ENCODE data around the gene NCAPD3.
"Not testable (repeated sequence)": the region's sequence is repeated elsewhere in the genome, so short reads cannot be mapped to it uniquely, and the experiment has no call there.

The NCAPD3 gene

GRCh38 chr11:134216816-134217215 lies 7.0 kb downstream of the NCAPD3 start:
- DNase-seq = no peak

DNA sequence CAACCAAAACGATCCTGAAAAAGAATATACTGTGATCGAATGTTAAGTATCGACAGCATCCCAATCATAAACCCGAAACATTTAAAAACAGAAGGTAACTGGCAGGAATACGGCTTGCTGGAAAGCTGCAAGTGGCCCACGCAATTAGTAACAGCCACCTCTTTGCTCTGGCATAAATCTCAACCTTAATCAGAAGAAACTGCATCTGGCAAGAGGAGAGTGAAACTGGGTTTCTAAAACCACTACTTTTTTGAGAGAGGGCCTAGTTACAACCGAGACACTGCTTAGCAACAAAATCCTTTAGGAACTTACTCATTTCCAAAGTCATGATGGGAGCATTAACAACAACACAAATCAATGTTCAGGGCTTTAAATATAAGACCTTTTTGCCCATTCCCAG lies 7.9 kb downstream of the NCAPD3 start:
- DNase-seq = no peak

DNA sequence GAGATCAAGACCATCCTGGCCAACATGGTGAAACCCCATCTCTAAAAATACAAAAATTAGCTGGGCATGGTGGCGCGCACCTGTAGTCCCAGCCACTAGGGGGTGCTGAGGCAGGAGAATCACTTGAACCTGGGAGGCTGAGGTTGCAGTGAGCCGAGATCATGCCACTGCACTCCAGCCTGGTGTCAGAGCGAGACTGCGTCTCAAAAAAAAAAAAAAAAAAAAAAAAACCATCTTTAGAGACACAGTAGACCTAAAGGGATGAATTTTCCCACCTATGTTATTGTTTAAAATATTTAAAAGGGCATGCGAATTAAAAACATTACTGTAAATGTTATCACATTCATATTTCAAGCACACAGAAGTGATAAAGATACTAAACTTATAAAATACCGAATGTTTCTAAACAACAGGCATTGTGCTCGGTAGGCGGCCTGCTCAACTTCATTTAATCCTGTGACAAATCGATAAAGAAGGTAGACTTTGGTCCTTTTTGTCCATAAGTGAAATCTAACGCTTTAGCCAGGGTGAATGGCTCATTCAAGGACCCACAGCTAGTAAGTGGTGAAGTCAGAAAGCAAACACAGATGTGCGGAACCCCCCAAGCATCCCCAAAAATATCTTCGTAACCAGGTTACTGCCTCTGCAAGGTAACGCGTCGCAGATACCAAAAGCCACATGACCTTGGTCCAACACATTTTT lies 16.1 kb downstream of the NCAPD3 start:
- peak; percentile 48 for DNase-seq

DNA sequence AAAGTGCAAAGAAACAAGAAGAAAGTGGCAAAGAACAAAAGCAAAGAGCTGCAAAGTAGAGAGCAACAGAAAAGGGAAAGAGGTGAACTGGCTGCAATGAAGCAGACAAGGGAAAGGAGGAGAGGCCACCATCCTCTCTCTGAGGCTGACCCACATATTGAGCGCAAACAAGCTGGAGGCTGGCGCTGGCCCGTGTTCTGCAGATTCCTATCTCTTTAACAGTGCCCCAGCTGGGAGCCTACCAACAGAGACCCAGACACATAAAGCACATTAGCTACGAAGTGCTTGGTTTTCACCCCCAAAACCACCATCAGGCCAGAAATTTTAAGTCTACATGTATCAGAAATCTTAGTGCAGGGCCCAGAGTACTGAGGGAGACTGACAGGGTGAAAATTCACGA lies 17.6 kb downstream of the NCAPD3 start:
- no peak for DNase-seq

- no peak for DNase-seq
Observed at GRCh38 chr11:134205729-134206128, 18.0 kb downstream of the NCAPD3 start.

DNA sequence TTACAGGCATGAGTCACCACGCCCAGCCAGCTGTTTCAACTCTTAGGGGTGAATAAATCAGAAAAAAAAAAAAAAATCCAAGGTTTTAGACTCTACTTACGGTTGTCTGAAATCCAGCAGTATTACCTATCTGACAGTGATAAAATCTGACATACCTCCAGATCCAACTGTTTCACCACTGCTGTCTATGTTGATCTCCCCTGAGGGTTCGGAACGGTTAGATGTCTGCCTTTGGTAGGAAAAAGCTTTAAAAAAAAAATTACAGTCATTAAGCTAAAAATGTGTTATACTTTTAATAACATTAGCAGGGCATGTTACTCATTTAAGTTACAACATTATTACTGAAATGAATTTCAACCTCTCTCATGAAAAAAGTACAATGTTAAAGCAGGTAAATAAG lies 21.1 kb downstream of the NCAPD3 start:
- DNase-seq = no peak

DNA sequence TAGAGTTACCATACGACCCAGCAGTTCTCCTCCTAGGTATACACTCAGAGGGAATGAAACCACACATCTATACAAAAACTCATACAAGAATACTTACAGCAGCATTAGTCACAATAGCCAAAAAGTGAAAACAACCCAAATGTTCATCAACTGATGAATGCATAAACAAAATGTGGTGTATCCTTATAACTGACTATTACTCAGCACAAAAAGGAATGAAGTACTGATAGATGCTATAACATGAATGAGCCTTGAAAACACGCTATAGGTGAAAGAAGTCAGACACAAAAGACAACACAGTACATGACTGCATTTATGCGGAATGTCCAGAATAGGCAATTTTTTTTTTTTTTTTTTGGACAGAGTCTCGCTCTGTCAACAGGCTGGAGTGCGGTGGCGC lies 23.1 kb downstream of the NCAPD3 start:
- no peak for DNase-seq

GRCh38 chr11:134199531-134199930 lies 24.2 kb downstream of the NCAPD3 start:
- no peak for DNase-seq

GRCh38 chr11:134196756-134197155 lies 27.0 kb downstream of the NCAPD3 start:
- DNase-seq = peak; percentile 23

DNA sequence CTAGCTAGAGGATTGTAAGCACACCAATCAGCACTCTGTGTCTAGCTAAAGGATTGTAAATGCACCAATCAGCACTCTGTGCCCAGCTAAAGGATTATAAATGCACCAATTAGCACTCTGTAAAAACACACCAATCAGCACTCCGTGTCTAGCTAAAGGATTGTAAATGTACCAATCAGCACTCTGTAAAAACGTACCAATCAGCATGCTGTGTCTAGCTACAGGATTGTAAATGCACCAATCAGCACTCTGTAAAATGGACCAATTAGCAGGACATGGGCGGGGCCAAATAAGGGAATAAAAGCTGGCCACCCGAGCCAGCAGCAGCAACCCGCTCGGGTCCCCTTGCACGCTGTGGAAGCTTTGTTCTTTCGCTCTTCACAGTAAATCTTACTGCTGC lies 35.7 kb downstream of the NCAPD3 start:
- DNase-seq = not testable (repeated sequence)

DNA sequence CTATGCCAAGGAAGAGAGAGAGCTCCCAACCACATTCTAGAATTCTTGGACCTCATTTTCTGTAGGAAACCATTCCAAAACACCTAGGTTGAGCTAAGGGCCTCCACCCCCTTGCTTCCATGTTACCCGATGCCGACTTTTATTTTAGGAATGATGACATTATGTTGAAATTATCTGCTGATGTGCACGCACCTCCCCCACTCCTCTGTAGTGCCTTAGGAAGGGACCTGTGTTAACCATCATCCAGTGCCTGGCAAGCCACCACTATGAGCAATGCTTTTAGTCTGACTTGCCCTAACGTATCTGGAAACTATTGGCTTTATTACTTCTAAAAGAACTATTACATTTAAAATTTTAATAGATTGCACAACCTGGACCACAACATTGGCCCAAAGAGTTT lies 42.1 kb downstream of the NCAPD3 start:
- no peak for DNase-seq

DNA sequence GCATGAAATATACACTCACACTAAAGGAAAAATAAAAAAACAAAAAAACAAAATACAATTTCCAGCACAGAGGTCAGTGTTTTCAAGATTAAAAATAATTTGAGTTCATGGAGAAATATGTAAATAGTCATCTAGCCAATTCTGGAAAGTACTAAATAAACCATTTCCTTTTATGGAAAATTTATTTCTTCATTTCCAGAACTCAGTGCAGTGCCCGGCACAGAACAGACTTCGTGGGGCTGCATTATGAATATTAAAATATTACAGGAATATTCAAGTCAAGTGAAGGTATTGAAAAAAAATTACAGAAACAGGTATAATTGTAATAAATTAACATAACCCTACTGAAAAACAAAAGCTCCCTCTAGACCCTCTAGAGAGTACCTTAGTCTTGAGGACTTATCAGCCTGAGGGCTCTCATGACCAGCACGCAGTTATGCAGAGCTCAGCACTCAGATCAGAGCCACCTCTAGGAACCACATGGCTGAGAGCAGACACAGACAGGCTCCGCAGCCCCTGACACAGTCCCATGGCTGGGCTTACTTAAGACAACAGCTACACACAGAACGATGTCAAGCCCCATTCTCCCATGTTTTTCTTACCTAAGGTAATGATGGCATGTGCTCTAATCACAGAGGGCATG lies 45.6 kb downstream of the NCAPD3 start:
- DNase-seq = no peak

- no peak for DNase-seq
Observed at GRCh38 chr11:134176284-134176683, 47.5 kb downstream of the NCAPD3 start.

DNA sequence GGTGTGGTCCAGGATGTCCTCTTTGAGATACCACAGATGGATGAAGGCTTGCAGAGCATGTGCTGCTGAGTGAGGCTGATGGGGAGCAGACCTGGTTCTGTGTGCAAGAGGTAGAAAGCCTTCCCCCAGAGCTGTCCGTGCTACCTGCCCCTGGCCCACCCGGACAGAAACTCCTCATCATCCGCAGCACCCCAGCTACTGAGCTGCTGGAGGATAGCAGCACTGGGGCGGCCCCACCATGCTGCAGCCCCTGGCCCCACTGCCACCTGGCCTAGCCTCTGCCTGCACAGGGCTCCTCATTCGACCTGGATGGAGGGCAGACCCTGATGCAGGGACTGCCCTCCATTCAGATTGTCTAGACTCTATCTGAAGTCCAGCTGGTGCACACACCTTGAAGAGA lies 50.5 kb downstream of the NCAPD3 start:
- no peak for DNase-seq

- no peak for DNase-seq
Observed at GRCh38 chr11:134171951-134172350, 51.8 kb downstream of the NCAPD3 start.

DNA sequence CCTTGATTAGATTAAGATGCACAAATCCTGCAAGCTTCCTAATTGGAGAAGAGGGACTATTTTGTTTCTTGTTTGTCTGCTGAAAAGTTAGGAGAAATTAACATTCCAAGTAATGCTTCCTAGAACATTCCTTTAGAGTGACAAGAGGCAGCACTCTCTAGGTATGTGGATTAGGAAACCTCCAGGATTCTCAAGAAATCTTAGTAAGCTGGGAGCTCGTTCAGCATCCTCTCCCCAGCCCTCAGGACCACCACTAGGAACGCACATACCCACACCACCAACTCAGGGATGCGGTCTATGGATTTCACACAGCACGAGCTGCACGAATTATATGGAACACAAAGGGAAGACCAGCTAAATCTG lies 52.9 kb downstream of the NCAPD3 start:
- no peak for DNase-seq

DNA sequence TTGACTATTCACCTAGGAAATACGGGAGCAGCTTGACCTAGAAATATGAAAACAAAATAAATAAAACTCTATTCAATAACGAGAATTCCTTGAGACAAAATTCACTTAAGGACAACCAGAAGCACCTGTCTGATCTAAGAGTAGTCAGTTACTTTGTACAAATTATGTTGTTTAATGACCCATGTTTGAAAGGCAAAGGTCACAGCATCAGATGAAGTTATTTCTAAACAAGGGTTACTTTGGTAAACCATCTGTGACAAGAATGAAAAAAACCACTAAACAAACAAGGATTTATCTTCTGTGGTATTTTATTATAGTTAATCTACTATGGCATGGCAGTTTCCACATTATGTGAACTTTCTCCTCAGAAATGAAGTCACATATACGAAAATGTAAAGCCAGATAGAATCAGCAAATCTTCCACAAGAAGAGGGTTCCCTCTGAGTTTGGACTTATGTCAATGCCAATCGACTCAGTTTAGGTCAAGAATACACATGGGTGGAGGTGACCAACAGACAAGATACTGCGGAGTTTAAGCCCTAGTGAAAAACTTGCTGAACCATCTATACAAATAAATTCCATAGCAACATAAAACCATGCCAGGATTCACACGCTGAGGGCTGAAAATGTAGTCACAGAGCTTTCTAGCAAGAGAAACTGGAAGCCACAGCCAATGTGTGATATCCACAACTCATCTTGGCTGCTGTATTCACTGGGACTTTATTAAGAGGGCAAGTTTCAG lies 53.4 kb downstream of the NCAPD3 start:
- no peak for DNase-seq

GRCh38 chr11:134164490-134165370 lies 59.0 kb downstream of the NCAPD3 start:
- no peak for DNase-seq

DNA sequence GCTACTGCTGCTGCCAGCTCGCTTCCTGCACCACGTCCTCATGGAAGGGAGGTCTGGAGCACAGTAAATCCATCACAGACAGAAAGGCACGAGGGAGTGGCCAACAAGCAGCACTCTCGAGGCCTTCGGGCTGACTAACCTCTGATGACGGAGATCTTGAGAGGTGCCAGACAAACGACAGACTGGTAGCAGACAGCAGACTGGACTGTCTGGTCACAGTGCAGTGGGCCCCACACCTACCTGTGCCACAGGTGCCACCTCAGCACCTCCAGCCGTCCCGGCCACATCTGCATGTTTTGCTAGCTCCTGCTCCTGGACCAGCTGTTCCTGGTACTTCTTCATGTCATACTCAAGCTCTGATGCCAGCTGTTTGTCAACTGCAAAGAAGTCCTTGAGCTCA lies 64.1 kb downstream of the NCAPD3 start:
- no peak for DNase-seq

- DNase-seq = no peak
Observed at GRCh38 chr11:134158023-134158422, 65.7 kb downstream of the NCAPD3 start.

GRCh38 chr11:134157451-134157850 lies 66.3 kb downstream of the NCAPD3 start:
- DNase-seq = no peak

- DNase-seq = no peak
Observed at GRCh38 chr11:134155946-134156865, 67.6 kb downstream of the NCAPD3 start.
